Activated naive CD4-positive, alpha-beta T cell treated with anti-CD3 and anti-CD28 coated beads for 36 hours (primary cell): ENCODE results near the gene MLNR. TPM values are rescaled to one million over a fixed set of nuclear protein-coding genes. Genes with fewer than 3 reads are reported as not detected.
A peak's percentile ranks its signal among the peaks of the same experiment; 100 is the strongest.

ENCODE experiments used
- CTCF ChIA-PET: fragments of 350-600 bp; sonication (Branson Sonifier 250); formaldehyde crosslinking; loops from one replicate; lab custom pipeline; 2021; ENCODE audit warnings: antibody characterized with exemption; lab: Charles Lee
- DNase-seq: peaks from one replicate; pipeline ENCODE4 v3.0.0-alpha.2; 2020
- H3K27ac Mint-ChIP-seq: one replicate; pipeline ENCODE4 v1.8.0; 2021; ENCODE audit warnings: mild to moderate bottlenecking, mixed read lengths
- H3K27me3 Mint-ChIP-seq: one replicate; pipeline ENCODE4 v1.8.0; 2021; ENCODE audit warnings: low read depth, mixed read lengths
- H3K36me3 Mint-ChIP-seq: one replicate; pipeline ENCODE4 v1.8.0; 2021; ENCODE audit warnings: low read depth, mixed read lengths
- H3K4me1 Mint-ChIP-seq: one replicate; pipeline ENCODE4 v1.8.0; 2021; ENCODE audit warnings: low read depth, mixed read lengths
- H3K4me3 Mint-ChIP-seq: one replicate; pipeline ENCODE4 v1.8.0; 2021; ENCODE audit warnings: mild to moderate bottlenecking, moderate library complexity, mixed read lengths
- H3K9me3 Mint-ChIP-seq: one replicate; pipeline ENCODE4 v1.8.0; 2021; ENCODE audit warnings: mixed read lengths
- intact Hi-C: fragments of 100-400 bp; cut with micrococcal nuclease; formaldehyde crosslinking; loops from one replicate; pipeline ENCODE4 v1.15.1; 2023
- total RNA-seq, 2 experiments: library from RNA; stranded (reverse); gene quantifications; one replicate each; pipeline ENCODE4 v1.2.3, GENCODE V29; 2021

Gene MLNR
- total RNA-seq, 2 experiments from 2014 or later: not detected

DNA sequence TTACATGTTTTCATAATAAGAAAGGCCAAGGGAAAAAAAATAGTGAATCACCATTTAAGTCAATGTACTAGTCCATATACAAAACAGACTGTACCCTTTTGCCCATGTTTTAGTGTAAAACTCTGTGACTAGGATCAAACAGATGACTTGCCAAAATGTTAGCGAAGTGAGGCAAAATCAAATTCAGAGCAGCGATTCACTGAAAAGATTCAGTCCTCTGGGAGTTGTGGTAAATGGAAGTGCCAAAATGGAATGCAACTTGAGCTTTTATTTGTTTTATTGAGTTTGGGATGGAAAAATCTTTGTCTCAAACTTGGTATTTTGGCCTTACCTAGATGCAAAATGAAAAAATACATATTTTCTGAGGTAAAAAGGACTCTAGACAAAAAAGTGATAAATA lies 36.7 kb downstream of the MLNR start:
- Mint-ChIP-seq H3K9me3 (no peaks in the 10 kb centered on the region), H3K27me3 (no peaks in the 10 kb centered on the region), H3K4me1 (peaks cover 45% of the 10 kb centered on the region), H3K4me3 (no peak overlapping the region), H3K36me3 (peaks cover 50% of the 10 kb centered on the region), H3K27ac (no peak overlapping the region)
- intact Hi-C loops: no loop called here
- CTCF ChIA-PET: no interaction called here
- no peak for DNase-seq

DNA sequence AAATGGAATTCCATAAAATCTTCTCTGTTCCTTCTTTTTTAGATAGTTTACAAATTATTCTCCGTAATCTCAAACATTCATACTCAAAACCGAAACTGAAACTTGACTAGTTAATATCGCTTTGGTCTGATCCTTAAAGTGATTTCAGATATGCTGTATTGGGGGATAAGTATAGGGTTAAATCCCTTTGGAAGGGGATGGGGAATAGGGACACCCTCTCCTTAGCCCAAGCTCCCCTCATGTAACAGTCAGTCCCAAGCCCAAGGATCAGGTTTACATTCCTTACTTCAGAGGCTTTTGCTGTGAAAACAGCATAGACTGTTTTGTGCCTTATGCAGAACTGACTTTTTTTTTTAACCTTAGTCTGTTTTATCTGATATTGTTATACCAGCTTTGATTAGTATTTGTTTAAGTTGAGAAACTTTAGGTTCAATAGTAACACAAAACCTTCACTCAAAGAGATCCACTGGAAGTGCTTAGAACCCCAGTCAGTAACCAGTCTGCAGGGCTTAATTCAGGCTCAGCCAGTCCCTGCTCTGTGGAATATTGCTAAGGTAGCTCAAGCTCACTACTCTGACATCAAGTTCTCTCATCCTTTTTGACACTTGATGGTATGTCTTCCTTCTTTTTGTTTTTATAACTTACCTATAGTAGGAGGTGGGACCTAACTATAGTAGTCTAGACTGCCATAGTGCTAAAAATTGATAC lies 38.1 kb downstream of the MLNR start:
- DNase-seq: no peak
- Mint-ChIP-seq H3K4me1 (peaks cover 38% of the 10 kb centered on the region), H3K36me3 (peaks cover 53% of the 10 kb centered on the region), H3K4me3 (peak overlapping the region; percentile 55), H3K27ac (no peak overlapping the region), H3K27me3 (no peaks in the 10 kb centered on the region), H3K9me3 (no peaks in the 10 kb centered on the region)
- intact Hi-C loops: no loop called here
- CTCF ChIA-PET: interaction anchor here (0.8 kb wide), 1 partner anchor 18 kb away, joined by 3 read pairs; no protein-coding TSS in a partner anchor

DNA sequence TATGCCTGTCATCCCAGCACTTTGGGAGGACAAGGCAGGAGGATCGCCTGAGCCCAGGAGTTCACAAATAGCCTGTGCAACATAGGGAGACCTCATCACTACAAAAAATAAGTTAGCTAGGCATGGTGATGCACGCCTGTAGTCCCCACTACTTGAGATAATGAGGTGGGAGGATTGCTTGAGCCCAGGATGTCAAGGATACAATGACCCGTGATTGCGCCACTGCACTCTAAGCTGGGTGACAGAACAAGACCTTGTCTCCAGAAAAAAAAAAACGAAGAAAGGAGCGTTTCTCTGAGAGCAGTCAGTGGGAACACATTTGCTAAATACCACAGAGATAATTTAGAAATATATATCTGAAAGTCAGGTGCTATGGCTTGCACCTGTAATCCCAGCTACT lies 39.4 kb downstream of the MLNR start:
- intact Hi-C loops: no loop called here
- Mint-ChIP-seq H3K27me3 (no peaks in the 10 kb centered on the region), H3K36me3 (peaks cover 49% of the 10 kb centered on the region), H3K4me1 (peaks cover 27% of the 10 kb centered on the region), H3K4me3 (no peak overlapping the region), H3K27ac (no peak overlapping the region), H3K9me3 (no peaks in the 10 kb centered on the region)
- CTCF ChIA-PET: no interaction called here
- DNase-seq: no peak

DNA sequence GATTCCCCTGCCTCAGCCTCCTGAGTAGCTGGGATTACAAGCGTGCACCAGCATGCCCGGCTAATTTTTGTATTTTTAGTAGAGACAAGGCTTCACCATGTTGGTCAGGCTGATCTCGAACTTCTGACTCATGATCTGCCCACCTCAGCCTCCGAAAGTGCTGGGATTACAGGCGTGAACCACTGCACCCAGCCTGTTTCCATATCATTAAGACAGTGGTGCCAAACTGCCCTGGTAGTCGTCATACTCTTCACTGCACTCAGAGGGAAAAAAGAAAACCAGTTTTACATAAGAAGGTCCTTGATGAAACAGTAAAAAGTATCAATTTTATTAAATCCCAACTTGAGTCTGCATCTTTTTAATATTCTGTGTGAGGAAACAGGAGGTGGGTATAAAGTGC lies 42.5 kb downstream of the MLNR start:
- peaks cover 8% of the 10 kb centered on the region for H3K4me1 Mint-ChIP-seq
- H3K27me3 Mint-ChIP-seq: no peaks in the 10 kb centered on the region
- no peaks in the 10 kb centered on the region for H3K9me3 Mint-ChIP-seq
- no peak overlapping the region for H3K4me3 Mint-ChIP-seq
- intact Hi-C loops: no loop called here
- CTCF ChIA-PET: interaction anchor here (0.7 kb wide), 1 partner anchor 277 kb away, joined by 3 read pairs; no protein-coding TSS in a partner anchor
- DNase-seq: no peak
- H3K36me3 Mint-ChIP-seq: peaks cover 30% of the 10 kb centered on the region
- H3K27ac Mint-ChIP-seq: no peak overlapping the region

DNA sequence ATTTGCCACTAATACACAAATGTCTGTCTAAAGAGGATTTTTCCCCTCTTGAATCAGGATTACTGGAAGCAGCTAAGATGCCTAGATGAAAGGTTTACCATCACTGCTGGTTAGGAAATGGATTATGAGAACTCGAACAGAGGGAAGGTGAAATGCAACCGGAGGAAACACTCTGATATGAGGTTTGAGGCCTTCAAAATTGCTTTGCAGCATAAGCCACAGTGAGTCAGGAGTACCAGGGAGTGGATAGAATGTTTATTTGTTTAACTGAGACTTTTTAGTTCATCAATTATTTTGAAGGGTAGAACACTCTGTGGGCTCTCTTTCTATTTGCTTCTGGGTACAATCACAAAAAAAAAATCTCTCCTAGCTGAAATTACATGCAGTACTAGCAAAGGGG lies 45.7 kb downstream of the MLNR start:
- Mint-ChIP-seq H3K36me3 (peaks cover 19% of the 10 kb centered on the region), H3K4me1 (peaks cover under 1% of the 10 kb centered on the region), H3K27me3 (no peaks in the 10 kb centered on the region), H3K4me3 (no peak overlapping the region), H3K27ac (no peak overlapping the region), H3K9me3 (no peaks in the 10 kb centered on the region)
- no peak for DNase-seq
- CTCF ChIA-PET: no interaction called here
- intact Hi-C loops: no loop called here

DNA sequence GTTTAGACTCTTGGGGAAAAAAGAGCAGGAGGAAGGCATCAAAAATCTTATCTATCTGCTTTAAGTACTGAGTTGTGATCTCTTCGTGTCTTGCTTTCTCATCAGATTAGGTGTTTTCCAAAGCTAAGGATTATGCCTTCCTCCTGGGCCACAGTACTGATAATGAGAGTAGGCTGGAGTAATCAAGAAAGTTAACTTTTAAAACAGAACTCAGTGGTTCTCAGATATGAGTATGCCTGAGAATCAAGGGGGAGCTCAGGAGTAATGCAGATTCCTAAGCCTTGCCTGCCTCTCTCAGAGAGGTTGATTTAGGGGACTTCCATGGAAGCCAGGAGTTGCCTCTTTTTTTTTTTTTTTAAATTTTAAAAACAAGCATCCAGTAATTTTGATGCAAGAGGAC lies 51.1 kb downstream of the MLNR start:
- H3K4me3 Mint-ChIP-seq: no peak overlapping the region
- no peaks in the 10 kb centered on the region for H3K9me3 Mint-ChIP-seq
- H3K36me3 Mint-ChIP-seq: peaks cover 8% of the 10 kb centered on the region
- no peaks in the 10 kb centered on the region for H3K27me3 Mint-ChIP-seq
- CTCF ChIA-PET: interaction anchor here (0.6 to 2.3 kb wide), 4 partner anchors 9 to 920 kb away, joined by 3 to 8 read pairs (median 4); no protein-coding TSS in a partner anchor
- intact Hi-C loops: no loop called here
- H3K4me1 Mint-ChIP-seq: peaks cover 11% of the 10 kb centered on the region
- no peak overlapping the region for H3K27ac Mint-ChIP-seq
- DNase-seq: no peak

Other genes starting within 250 kb of the MLNR start
- gene FNDC3A, start 244.4 kb upstream of the MLNR start, total RNA-seq: 10 to 100 TPM; 17.1 to 18.3 TPM
- gene CDADC1, start 27.6 kb downstream of the MLNR start, total RNA-seq: 10 to 100 TPM; 13.2 to 14.7 TPM
- 1 to 10 TPM; 3.8 to 4.5 TPM for gene CAB39L, start 223.7 kb downstream of the MLNR start, total RNA-seq
- gene SETDB2, start 223.9 kb downstream of the MLNR start, total RNA-seq: 10 to 100 TPM; 15.8 to 16.2 TPM